Transverse colon (tissue), 4 donors: ENCODE results near the gene ERP29. TPM values are rescaled to one million over a fixed set of nuclear protein-coding genes. Genes with fewer than 3 reads are reported as not detected.

Experiments used
- DNase-seq: peaks from one replicate; pipeline ENCODE4 v3.0.0-alpha.2; 2019
- H3K27ac ChIP-seq, 4 donors: fragments of 200-600 bp; sonication (generic); 2 replicates each; pipeline ENCODE4 v1.5.1; 2016 to 2018; ENCODE audit warnings: inconsistent platforms in 4 of 4
- H3K27me3 ChIP-seq: fragments of 200-600 bp; sonication (generic); 2 replicates; pipeline ENCODE4 v1.5.1; 2017; ENCODE audit warnings: inconsistent platforms
- H3K36me3 ChIP-seq, 4 donors: fragments of 200-600 bp; sonication (generic); 2 replicates each; pipeline ENCODE4 v1.5.1; 2017 to 2019; ENCODE audit warnings: inconsistent platforms in 4 of 4
- H3K4me1 ChIP-seq, 4 donors: fragments of 200-600 bp; sonication (generic); 2 replicates each; pipeline ENCODE4 v1.5.1; 2017 to 2020; ENCODE audit warnings: inconsistent platforms in 4 of 4
- H3K4me3 ChIP-seq, 4 donors: fragments of 200-600 bp; sonication (generic); 1 replicate in 1 of 4; 2 replicates in 3 of 4; pipeline versions ENCODE4 v1.5.1 to v1.6.1; 2017 to 2019; ENCODE audit warnings: inconsistent platforms in 4 of 4
- H3K9me3 ChIP-seq, 2 donors: fragments of 200-600 bp; sonication (generic); 2 replicates each; pipeline ENCODE4 v1.5.1; 2017 to 2019; ENCODE audit warnings: inconsistent platforms in 2 of 2
- CTCF ChIP-seq, 5 experiments: fragments of 200-600 bp in 3 of 5; fragments of 450-650 bp in 2 of 5; sonication (generic) in 3 of 5; IDR thresholded peaks; 1 replicate in 2 of 5; 2 replicates in 3 of 5; pipeline ENCODE4 v1.5.1; 2016 to 2017; ENCODE audit warnings: antibody characterized with exemption in 5 of 5, inconsistent platforms in 3 of 5, mild to moderate bottlenecking in 2 of 5, moderate library complexity in 1 of 5
- EP300 ChIP-seq: sonication (generic); formaldehyde crosslinking; IDR thresholded peaks from one replicate; pipeline ENCODE4 v1.6.1; 2017; ENCODE audit warnings: antibody characterized with exemption, low read depth
- POLR2A ChIP-seq: fragments of 450-650 bp; IDR thresholded peaks from one replicate; pipeline ENCODE4 v1.6.1; 2016; ENCODE audit warnings: antibody characterized with exemption, mild to moderate bottlenecking, moderate library complexity
- POLR2AphosphoS5 ChIP-seq, 3 donors: sonication (generic); formaldehyde crosslinking; IDR thresholded peaks; one replicate each; pipeline ENCODE4 v1.6.1; 2016; ENCODE audit warnings: antibody characterized with exemption in 3 of 3
- WGBS, 2 donors: methylation state at CpG; one replicate each; pipeline ENCODE4 v1.1.5; 2018; ENCODE audit warnings: low coverage in 1 of 2; 5-methylcytosine and 5-hydroxymethylcytosine counted together
- in situ Hi-C, 4 donors: fragments of 200-750 bp; cut with MboI; loops; one replicate each; pipeline versions ENCODE4 v1.15.0 to v1.15.1; 2017; ENCODE audit warnings: low sequenced_read_pairs in 3 of 4, low pct_ligation_motif_present in 1 of 4, low pct_unique_long_range_greater_than_20kb in 1 of 4
- intact Hi-C: fragments of 100-400 bp; cut with DNase I; formaldehyde crosslinking; loops from one replicate; pipeline ENCODE4 v1.15.1; 2023; ENCODE audit warnings: low total_unique reads
- total RNA-seq, 4 donors: library from RNA; depleted of rRNA; stranded (reverse); fragments of >200 nt; gene quantifications; one replicate each; pipeline ENCODE4 v1.1.0, GENCODE V29; 2016

Gene ERP29
- total RNA-seq, 4 donors from 2014 or later, result 16.5 to 69.8 (median 37.5) TPM

DNA sequence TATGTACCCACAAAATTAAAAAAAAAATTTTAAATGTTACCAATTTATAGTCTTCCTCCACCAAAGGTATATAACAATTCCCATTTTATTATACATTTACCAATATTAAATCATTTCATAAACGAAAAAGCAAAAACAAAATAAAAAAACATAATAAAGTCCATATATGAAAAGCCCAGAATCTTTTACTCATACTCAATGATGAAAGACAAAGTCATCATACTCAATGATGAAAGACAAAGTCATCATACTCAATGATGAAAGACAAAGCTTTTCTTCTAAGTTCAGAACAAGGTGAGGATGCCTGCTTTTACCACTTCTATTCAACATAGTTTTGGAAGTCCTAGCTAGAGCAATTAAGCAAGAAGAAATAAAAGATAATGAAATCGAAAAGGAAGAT, 28.4 kb upstream of the ERP29 start:
- Histone ChIP-seq H3K9me3 (no peaks in the 10 kb centered on the region), H3K27me3 (no peaks in the 10 kb centered on the region), H3K4me3 (no peak overlapping the region), H3K27ac (no peak overlapping the region), H3K4me1 (no peaks in the 10 kb centered on the region), H3K36me3 (no peaks in the 10 kb centered on the region)
- in situ Hi-C loops (no loop called here), intact Hi-C loops (no loop called here)
- WGBS, 2 donors, result 73 to 75% methylated on average over 2 of the region's 2 CpGs
- no peak for DNase-seq
- TF ChIP-seq CTCF (IDR thresholded peaks at IDR 0.05) (no peak), EP300 (no peak), POLR2AphosphoS5 (IDR thresholded peaks at IDR 0.05) (no peak), POLR2A (no peak)

DNA sequence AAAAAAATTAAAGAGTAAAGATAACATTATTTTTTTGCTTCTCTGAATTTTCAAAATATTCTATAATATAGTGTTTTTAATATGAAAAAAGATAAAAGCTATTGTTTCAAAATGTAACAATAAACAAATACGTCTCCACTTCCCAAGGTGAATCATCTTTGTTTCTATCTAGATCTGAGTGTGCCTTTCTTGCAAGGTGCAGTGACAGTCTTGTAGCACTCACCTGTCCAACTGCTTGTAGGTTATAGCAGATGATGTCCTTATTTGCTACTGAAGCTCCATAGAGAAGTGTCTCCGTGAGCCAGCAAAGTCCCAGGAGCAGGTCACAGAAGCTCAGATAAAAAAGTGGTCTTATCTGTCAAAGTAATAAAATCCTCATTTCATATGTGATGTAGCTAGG, 21.7 kb upstream of the ERP29 start:
- 80 to 83% methylated on average over 2 of the region's 2 CpGs for WGBS, 2 donors
- Histone ChIP-seq H3K4me3 (no peak overlapping the region), H3K36me3 (no peaks in the 10 kb centered on the region), H3K27me3 (no peaks in the 10 kb centered on the region), H3K4me1 (no peaks in the 10 kb centered on the region), H3K9me3 (no peaks in the 10 kb centered on the region), H3K27ac (no peak overlapping the region)
- in situ Hi-C loops (no loop called here), intact Hi-C loops (no loop called here)
- no peak for DNase-seq
- TF ChIP-seq POLR2AphosphoS5 (IDR thresholded peaks at IDR 0.05) (no peak), EP300 (no peak), POLR2A (no peak), CTCF (IDR thresholded peaks at IDR 0.05) (no peak)

GRCh38 chr12:111991946-111992345, 21.3 kb upstream of the ERP29 start:
- H3K4me3 ChIP-seq, result no peak overlapping the region
- intact Hi-C loops (no loop called here), in situ Hi-C loops (no loop called here)
- no peaks in the 10 kb centered on the region for H3K4me1 ChIP-seq
- WGBS, 2 donors, result 89 to 100% methylated on average over 2 to 4 of the region's 4 CpGs
- DNase-seq, result no peak
- no peaks in the 10 kb centered on the region for H3K27me3 ChIP-seq
- H3K9me3 ChIP-seq, result no peaks in the 10 kb centered on the region
- no peaks in the 10 kb centered on the region for H3K36me3 ChIP-seq
- H3K27ac ChIP-seq, result no peak overlapping the region
- TF ChIP-seq EP300 (no peak), CTCF (IDR thresholded peaks at IDR 0.05) (no peak), POLR2A (no peak), POLR2AphosphoS5 (IDR thresholded peaks at IDR 0.05) (no peak)

- no peaks in the 10 kb centered on the region for H3K4me1 ChIP-seq
- no peaks in the 10 kb centered on the region for H3K36me3 ChIP-seq
- no peak overlapping the region for H3K4me3 ChIP-seq
- WGBS, 2 donors, result 50 to 73% methylated on average over 2 to 6 of the region's 6 CpGs
- no peak for DNase-seq
- no peaks in the 10 kb centered on the region for H3K9me3 ChIP-seq
- no peaks in the 10 kb centered on the region for H3K27me3 ChIP-seq
- in situ Hi-C loops (no loop called here), intact Hi-C loops (no loop called here)
- H3K27ac ChIP-seq, result no peak overlapping the region
- TF ChIP-seq CTCF (IDR thresholded peaks at IDR 0.05) (no peak), POLR2A (no peak), POLR2AphosphoS5 (IDR thresholded peaks at IDR 0.05) (no peak), EP300 (no peak)
Observed at GRCh38 chr12:111992464-111992863, 20.8 kb upstream of the ERP29 start.
